Fibroblast of peridontal ligament (primary cell): ENCODE results near the gene VPS33A.
A peak's percentile ranks its signal among the peaks of the same experiment; 100 is the strongest.
"Not testable (repeated sequence)": the region's sequence is repeated elsewhere in the genome, so short reads cannot be mapped to it uniquely, and the experiment has no call there.

ENCODE experiments used
- DNase-seq: peaks from one replicate; pipeline ENCODE4 v3.0.0-alpha.2; 2010; ENCODE audit errors: extremely low read depth

The VPS33A gene

DNA sequence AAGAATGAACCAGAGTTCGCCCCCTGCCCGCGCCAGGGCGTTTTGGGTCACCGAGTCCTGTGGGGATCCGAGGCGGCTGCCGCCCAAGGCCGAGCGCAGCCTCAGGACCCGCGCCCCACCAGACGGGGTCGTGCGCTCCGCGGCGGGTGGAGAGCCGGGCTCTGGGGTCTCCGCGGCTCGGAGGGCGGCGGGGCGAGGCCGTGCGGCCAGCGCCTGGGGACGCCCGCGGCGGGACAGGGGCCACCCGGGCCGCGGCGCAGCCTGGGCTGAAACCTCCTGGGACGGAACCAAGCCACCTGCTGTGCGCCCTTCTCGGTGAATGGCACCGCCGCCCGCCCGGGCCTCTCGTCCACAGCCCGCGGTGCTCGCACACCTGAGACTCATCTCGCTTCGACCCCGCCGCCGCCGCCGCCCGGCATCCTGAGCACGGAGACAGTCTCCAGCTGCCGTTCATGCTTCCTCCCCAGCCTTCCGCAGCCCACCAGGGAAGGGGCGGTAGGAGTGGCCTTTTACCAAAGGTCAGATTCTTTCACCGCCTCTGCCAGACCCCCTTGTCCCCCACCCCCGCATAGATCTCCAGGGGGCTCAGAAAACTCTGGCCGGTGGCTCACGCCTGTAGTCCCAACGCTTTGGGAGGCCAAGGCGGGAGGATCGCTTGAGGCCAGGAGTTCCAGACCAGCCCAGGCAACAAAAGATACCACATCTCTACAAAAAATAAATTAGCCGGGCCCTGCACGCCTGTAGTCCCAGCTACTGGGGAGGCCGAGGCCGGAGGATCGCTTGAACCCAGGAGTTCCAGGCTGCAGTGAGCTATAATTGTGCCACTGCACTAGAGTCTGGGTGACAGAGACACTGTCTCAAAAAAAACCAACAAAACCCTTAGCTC is 61.9 kb downstream of the VPS33A start:
- DNase-seq, result no peak

DNA sequence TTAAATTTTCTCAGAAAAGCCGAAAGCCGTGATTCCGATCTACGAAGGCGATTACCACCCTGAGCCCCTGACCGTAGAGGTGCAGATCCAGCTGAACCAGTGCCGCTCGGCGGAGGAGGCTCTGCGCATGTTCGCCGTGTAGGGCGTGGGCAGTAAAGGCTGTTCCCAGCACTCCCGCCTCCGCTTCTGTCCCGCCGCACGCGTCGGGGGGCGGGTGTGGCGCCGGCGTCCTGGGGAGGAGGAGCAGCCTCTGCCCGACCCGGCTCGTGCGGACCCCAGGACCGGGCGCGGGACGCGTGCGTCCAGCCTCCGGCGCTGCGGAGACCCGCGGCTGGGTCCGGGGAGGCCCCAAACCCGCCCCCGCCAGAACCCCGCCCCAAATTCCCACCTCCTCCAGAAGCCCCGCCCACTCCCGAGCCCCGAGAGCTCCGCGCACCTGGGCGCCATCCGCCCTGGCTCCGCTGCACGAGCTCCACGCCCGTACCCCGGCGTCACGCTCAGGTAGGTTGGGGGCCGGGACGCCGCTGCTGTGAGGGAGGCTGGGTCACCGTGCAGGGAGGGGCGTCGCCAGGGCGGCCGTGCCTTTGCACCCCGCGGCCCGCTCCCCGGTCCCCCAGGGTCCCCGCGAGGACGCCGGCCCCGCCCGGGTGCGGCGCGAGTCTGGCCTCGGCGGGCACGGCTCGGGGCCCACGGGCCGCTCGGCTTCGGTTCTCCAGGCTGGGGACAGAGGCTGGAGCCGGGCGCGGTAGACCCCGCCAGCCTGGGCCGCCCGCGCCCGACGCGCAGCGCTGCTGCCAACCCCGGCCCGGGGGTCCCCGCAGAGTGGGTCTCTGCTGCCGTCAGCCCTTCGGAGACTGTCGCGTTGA is 62.8 kb downstream of the VPS33A start, which contains the start of gene B3GNT4:
TSS of gene B3GNT4 (plus strand) at position 409 of the 866 bp plus-strand sequence. CDS start 910 bp downstream, outside the sequence.
- DNase-seq, result peak; percentile 25

DNA sequence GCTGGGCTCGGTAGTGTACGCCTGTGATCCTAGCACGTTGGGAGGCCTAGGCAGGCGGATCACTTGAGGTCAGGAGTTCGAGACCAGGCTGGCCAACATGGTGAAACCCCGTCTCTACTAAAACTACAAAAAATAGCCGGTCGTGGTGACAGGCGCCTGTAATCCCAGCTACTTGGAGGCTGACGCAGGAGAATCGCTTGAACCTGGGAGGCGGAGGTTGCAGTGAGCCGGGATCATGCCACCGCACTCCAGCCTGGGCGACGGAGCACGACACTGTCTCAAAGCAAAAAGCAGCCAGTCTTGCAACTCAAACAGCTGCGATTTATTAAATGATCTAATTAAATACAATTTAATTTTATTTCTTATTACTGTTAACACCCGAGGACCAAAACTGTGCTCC is 63.5 kb downstream of the VPS33A start:
- not testable (repeated sequence) for DNase-seq

DNA sequence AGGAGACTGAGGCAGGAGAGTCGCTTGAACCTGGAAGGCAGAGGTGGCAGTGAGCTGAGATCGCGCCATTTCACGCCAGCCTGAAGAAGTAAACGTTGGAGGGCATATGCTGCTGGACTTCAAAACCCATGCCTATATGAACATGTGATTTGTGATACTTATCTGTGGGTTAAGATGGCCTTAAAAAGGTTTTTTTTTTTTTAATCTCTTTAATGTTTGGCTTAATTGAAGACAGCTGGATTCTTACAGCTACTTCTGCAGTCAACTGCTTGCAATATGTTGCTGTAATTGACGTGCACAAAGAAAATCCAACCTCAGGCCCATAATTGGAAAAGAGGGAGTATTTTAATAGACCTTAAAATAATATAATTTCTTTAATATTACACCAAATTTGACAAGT is 64.3 kb downstream of the VPS33A start:
- no peak for DNase-seq

DNA sequence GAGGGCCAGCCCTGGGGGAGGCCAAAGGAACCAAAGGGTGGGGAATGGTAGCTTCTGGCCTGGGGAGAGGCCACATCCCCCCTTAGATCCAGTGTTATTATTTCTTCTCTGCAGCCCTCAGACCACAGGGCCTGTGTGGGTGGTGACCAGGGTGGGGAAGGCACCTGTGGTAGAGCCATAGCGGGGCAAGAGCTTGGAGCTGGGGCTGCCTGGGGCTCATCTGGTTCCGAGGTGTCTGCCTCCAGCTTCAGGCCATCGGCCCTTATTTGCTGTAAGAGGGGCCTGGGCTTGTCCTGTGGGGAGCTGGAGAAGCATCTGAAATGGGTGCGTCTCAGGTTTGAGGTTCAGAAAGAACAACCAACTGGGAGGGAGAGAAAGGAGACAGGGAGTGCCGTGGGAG is 64.9 kb downstream of the VPS33A start:
- no peak for DNase-seq

DNA sequence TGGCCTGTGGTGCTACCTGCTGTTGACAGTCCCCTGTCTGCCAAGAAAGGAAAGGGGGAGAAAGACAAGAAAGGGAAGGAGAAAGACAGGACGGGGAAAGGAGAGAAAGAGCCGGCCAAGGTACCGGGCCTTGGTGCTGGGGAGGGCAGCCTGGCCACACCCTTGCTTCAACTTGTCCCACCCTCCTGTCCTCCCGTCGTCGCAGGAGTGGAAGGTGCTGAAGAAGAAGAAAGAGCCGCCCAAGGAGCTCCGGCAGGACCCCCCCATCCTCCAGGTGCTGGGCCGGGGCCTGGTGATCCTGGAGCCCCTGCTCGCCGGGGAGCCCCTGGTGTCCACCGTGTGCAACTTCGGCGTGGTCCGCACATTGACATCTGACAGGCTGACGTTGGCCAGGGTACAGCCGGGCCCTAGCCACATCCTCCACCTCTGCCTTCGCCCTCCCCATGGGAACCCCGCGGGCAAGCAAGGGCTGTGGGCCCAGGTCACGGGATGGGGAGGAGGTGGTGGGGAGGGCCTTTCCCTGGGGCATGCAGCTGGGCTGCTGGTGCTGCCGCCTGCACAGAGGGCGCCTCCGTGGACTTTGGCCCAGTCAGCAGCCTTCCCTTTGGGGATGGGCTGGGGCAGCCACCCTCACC is 65.6 kb downstream of the VPS33A start:
- DNase-seq, result no peak

DNA sequence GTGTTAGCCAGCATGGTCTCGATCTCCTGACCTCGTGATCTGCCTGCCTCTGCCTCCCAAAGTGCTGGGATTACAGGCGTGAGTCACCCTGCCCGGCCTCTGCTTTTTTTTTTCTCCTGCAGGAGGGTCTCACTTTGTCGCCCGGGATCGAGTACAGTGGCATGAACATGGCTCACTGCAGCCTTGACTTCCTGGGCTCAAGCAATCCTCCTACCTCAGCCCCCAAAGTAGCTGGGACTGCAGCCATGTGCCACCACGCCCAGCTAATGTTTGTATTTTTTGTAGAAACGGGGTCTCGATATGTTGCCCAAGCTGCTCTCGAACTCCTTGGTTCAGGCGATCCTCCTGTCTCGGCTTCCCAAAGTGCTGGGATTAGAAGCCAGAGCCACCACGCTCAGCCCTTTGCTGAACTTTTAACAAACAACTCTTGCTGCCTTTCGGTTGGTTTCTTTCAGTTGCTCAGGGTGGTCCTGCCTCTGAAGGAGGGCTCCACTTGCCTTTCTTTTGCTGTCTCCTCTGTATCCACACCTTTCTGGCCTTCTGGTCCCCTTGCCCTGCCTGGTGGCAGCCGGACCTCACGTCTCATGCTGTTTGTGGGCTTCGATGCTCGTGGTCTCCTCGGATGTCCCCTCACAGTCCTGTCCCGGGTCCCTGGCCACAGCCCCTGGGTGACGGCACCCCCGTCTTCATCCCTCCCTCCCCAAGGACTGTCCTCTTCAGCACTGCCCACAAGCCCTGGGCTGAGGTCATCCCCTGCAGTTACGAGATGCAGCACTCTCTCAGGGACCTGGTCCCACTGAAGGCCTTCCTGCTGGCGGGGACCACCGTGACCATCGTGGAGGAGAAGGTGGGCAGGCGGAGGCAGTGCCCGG is 66.6 kb downstream of the VPS33A start:
- no peak for DNase-seq

DNA sequence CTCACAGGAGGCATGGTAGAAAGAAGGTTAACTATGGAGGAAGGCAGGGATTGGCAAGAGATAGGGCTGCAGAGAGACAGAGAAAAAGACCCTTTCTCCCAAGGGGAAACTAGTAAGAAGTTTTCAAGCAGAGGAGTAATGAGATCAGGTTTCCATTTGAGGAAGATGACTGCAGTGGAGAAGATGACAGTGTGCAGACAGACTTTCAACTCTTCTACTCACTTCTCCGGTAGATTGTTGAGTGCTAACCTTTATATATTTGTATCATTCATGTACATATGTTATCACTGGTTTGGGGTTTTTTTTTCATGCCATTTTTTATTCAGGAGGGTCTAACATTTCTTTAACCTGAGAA is 68.7 kb downstream of the VPS33A start:
- no peak for DNase-seq

DNA sequence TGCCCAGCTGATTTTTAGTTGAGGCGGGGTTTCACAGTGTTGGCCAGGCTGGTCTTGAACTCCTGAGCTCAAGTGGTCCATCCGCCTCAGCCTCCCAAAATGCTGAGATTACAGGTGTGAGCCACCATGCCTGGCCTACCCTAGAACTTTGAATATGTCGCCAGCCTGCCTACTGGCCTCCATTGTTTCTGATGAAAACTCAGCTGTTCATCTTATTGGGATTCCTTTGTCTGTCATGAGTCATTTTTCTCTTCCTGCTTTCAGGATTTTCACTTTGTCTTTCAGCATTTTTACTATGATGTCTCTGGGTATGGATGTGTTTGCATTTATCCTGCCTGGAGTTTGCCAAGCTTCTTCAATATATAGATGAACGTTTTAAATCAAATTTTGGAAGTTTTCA is 70.9 kb downstream of the VPS33A start:
- DNase-seq, result no peak

DNA sequence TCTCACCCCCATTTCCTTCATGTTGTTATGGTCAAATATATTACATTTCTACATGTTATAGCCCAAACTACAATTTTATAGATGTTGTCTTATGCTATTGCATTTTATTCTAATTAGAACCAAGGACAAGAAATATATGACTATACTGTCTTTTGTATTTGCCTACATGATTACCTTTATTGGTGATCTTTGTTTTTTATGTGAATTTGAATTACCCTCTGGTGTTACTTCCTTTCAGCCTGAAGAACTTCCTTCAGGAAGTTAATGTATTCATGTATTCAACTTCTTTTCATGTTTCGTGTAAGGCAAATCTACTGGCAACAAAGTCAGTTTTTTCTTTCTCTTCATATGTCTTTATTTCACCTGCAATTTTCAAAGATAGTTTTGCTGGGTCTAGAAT is 71.5 kb downstream of the VPS33A start:
- no peak for DNase-seq

DNA sequence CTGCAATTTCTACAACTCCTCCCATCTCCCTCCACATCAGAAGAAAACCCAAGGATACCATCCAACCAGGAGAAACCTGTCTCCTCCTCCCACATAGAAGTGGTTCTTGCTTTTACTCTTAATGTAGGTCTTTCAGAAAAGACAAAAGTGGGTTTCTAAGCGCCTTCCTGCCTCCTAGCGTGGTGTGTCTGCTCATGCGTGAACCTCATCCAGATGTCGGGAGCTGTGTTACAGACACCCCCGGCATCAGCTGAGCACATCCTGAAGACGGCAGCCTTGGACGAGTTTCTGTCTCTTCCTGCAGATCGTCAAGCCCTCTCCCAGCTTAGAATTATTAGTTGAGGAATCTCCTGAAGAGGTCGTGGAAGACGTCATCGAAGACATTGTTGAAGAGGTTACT is 73.9 kb downstream of the VPS33A start:
- no peak for DNase-seq

DNA sequence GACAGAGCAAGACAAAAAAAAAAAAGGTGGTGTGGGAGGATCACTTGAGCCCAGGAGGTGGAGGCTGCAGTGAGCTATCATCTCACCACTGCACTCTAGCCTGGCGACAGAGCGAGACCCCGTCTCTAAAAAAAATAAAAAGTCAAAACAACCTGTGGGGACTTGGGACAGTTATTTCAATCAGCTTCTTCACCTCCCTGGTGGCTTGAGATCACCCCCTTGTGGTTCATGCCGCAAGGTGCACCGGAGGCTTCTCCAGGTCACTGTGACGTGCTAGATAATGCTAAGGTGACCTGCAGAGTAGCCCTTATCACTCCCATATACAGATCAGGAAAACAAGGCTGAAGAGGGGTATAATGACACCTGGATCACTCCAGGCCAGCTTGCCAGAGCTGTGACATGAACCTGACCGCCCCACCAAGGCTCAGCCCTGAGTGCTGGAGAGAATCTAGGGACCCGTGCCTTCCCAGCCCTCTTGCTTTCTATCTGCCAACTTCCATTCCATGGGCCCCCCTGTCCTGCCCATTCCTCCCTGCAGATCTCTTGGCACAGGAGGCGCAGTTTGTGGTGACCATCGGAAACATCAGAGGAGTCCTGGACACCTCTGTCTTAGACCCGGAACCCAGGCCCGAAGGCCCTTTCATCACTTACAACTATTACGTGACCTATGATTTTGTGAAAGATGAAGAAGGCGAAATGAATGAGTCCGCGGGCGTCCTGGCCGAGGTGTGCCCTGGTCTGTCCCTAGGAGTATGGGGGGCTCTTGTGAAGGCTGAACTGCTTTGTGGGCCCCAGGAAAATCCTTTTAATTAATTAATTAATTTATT is 75.2 kb downstream of the VPS33A start:
- DNase-seq, result peak; percentile 54

DNA sequence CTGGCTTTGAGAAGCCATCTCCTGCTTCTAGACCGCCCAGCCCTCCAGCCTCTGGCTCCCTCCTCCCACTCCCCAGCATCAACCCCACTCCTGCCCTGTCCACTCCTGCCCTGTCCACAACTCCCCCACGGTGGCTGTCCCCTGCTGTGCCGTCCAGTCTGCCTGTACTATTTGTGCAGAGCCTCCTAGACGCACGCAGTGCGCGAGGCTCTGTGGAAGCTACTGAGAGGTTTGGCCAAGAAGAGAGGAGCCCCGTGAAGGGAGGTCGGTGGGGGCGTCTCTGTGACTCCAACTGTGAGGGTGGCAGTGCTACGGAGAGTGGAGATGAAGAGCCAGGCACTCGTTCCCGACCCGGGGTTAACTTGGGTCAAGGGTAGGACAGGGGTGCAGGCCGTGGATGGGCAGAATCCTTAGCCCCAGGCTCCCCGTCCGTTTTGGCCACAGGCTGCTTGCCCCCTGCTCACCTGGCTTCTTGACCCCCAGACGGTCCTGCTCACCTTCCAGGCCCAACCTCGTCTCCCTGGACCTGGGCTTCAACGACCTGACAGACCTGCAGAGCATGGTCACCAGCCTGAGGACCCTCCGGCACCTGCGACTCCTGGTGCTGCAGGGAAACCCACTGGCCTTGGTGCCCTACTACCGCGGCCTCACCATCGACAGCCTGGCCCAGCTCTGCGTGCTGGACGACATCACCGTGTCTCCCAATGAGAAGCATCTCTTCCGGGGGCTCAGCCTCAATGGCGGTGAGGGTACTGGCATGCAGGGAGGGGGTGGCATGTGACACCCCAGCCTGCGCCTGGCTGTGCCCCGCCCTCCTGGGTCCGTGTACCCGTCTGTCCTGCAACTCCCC is 76.4 kb downstream of the VPS33A start:
- DNase-seq, result no peak

DNA sequence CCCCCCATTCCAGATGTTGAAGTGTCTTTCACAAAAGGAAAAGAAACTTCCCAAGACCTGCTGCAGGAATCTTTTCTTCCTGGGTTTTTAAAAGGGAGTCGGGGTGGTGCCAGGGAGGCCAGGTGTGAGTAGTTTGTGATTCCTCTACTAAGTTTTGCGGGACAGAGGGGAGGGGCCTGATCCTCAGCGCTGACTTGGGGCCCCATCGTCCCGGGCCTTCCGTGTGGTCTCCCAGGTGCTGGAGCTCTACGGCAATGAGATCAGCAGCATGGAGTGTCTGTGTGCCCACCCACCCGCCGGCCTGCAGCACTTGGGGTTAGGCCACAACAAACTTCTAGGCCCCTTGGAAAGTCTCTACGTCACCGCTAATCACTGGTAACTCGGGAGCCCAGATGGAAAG is 78.8 kb downstream of the VPS33A start:
- no peak for DNase-seq

DNA sequence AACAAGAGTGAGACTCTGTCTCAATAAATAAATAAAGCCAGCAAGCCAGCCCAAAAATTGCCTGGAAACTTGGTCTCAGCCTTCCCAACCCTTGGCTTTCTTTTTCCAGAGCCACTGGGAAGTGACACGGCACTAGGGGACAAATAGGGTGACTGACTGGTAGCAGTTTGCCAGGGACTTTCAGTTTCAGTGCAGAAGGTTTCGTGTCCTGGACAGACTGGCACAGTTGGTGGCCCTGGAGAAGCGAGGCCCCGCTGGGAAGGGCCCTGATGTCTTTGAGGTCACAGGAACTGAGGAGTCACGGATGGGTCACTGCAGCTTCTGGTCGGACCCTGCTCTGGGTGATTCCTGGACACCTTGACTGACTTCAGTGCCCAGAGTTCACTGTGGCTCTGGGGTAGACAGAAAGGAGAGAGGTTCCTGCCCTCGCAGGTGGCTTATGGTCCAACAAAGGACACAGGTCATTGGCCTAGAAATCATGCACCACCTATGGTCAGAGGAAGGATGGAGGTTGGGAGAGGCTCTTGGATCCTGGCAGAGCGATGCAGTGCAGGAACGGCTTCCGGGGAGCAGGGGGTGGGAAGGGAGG is 80.7 kb downstream of the VPS33A start:
- no peak for DNase-seq

DNA sequence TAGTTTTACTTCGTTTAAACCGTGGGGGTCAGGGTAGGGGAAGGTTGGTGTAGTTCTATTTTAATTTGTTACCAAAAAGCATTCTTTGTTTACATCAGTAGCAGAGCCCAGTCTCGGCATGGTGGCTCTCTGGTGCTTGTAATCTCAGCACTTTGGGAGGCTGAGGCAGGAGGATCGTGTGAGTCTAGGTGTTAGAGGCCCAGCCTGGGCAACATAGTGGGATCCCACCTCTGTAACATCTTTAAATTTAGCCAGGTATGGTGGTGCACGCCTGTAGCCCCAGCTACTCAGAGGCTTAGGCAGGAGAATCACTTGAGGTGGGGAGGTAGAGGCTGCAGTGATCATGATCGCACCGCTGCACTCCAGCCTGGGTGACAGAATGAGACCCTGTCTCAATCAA is 81.2 kb downstream of the VPS33A start:
- DNase-seq, result no peak

DNA sequence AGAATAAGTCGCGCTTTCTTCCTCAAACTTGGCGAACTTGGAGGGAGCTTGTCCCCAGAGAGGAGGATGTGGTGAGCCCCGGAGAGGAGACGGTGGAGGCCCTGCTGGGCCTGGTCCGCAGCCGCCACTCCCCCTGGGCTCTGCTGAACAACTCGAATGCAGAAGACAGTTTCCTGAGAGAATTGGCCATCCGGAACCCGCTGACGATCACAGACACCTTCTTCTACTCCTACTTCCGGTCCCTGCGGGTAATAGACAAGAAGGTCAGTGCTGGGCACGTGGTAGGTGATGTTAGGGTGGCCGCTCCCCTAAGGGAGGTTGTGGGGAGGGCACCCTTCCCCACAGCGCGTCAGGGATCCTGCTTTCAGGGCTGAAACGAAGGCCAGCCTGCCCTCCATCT is 81.8 kb downstream of the VPS33A start:
- DNase-seq, result no peak

DNA sequence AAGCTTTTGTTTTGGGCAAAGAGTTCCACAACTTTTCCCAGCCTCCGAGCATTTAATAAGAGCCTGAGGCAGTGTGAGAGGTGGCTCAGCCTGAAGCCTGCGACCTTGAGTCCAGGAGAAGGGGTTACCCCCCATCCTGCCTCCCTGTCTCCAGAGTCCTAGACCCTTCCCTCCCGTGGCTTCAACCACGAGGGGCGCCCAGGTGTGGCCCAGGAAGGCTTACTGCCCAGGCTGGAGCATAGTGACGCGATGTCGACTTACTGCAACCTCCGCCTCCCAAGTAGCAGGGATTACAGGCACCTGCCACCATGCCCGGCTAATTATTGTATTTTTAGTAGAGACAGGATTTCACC is 82.7 kb downstream of the VPS33A start:
- DNase-seq, result no peak

DNA sequence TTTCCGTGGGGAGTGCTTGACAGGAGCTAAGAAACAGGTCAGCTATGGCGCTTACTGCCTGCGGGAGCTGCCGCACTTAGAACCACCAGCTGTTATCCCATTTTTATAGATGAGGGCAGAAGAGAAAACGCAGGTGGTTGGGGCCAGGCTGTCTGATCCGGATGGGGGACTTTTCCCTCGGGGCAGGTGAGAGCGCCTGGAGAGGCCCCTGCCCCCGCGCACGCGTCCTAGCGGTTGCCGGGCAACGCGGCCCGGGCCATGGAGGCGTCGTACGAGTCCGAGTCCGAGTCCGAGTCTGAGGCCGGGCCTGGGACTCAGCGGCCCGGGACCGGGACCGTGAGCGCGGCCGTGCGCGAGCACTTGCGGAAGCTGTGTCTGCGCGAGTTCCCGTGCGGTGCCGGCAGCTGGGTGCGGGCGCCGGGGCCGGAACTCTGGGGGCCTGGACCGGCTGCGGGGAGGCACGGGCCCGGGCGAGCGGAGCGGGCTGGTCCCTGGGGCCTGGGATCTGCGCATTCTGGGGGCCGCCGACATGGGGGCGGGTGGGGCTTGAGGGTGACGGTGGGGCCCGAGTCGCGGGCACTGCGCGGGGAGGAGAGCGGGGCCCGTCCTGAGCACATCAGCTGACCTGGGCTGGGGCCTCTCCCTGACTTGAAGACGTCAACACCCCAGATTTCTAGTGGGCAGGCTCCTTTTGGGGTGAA is 83.3 kb downstream of the VPS33A start, which contains the start of gene LRRC43:
TSS of gene LRRC43 (plus strand) at position 237 of the 701 bp plus-strand sequence. CDS start at position 259, 22 bp downstream.
- DNase-seq, result no peak
